WERI-Rb-1 (cell line): ENCODE results near the gene MAGI2.

ENCODE experiments used
- DNase-seq: peaks from one replicate; pipeline ENCODE4 v3.0.0-alpha.2; 2020
- H3K27ac ChIP-seq: fragments of 250-450 bp; sonication (Bioruptor Pico); 2 replicates; pipeline ENCODE4 v1.5.1; 2020; ENCODE audit warnings: mild to moderate bottlenecking, moderate library complexity
- H3K27me3 ChIP-seq: fragments of 250-450 bp; sonication (Bioruptor Pico); 2 replicates; pipeline ENCODE4 v1.5.1; 2021; ENCODE audit warnings: mild to moderate bottlenecking, low read depth, moderate library complexity; ENCODE audit not compliant: insufficient read depth, severe bottlenecking
- H3K36me3 ChIP-seq: fragments of 250-450 bp; sonication (Bioruptor Pico); 2 replicates; pipeline ENCODE4 v1.5.1; 2020; ENCODE audit warnings: mild to moderate bottlenecking, moderate library complexity
- H3K4me3 ChIP-seq: 2 replicates; pipeline ENCODE4 v1.5.1; 2011; ENCODE audit warnings: low read depth, mild to moderate bottlenecking, control low read depth, low read length
- H3K9me3 ChIP-seq: fragments of 250-450 bp; sonication (Bioruptor Pico); 2 replicates; pipeline ENCODE4 v1.5.1; 2021; ENCODE audit warnings: mild to moderate bottlenecking, moderate library complexity; ENCODE audit not compliant: severe bottlenecking
- TF ChIP-seq, protein P1 (sequence below): IDR thresholded peaks from 2 replicates; pipeline ENCODE4 v1.5.1; 2011; ENCODE audit warnings: low read depth, mild to moderate bottlenecking, control low read depth, inconsistent platforms, low read length

Gene MAGI2

GRCh38 chr7:79304711-79305110 is 148.8 kb downstream of the MAGI2 start:
- no peaks in the 10 kb centered on the region for H3K9me3 ChIP-seq
- no peak for DNase-seq
- no peak overlapping the region for H3K27ac ChIP-seq
- no peaks in the 10 kb centered on the region for H3K36me3 ChIP-seq
- no peaks in the 10 kb centered on the region for H3K27me3 ChIP-seq
- TF ChIP-seq, protein P1, sequence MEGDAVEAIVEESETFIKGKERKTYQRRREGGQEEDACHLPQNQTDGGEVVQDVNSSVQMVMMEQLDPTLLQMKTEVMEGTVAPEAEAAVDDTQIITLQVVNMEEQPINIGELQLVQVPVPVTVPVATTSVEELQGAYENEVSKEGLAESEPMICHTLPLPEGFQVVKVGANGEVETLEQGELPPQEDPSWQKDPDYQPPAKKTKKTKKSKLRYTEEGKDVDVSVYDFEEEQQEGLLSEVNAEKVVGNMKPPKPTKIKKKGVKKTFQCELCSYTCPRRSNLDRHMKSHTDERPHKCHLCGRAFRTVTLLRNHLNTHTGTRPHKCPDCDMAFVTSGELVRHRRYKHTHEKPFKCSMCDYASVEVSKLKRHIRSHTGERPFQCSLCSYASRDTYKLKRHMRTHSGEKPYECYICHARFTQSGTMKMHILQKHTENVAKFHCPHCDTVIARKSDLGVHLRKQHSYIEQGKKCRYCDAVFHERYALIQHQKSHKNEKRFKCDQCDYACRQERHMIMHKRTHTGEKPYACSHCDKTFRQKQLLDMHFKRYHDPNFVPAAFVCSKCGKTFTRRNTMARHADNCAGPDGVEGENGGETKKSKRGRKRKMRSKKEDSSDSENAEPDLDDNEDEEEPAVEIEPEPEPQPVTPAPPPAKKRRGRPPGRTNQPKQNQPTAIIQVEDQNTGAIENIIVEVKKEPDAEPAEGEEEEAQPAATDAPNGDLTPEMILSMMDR, result no peak
- H3K4me3 ChIP-seq, result no peak overlapping the region

GRCh38 chr7:79302293-79302692 is 151.2 kb downstream of the MAGI2 start:
- Histone ChIP-seq H3K4me3 (no peak overlapping the region), H3K9me3 (no peaks in the 10 kb centered on the region), H3K27me3 (no peaks in the 10 kb centered on the region), H3K27ac (no peak overlapping the region), H3K36me3 (no peaks in the 10 kb centered on the region)
- no peak for DNase-seq
- TF ChIP-seq, protein P1, result no peak

DNA sequence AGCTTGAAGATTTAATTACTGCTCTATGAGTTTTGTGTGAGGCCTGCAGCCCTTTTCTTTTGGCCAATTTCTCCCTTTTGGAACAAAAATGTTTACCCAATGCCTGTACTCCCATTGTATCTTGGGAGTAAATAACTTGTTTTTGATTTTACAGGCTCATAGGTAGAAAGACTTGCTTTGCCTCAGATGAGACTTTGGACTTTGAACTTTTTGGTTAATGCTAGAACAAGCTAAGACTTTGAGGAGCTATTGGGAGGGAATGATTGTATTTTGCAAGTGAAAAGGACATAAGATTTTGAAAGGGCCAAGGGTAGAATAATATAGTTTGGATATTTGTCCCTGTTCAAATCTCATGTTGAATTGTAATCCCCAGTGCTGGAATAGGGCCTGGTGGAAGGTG is 152.0 kb downstream of the MAGI2 start:
- Histone ChIP-seq H3K27ac (no peak overlapping the region), H3K27me3 (no peaks in the 10 kb centered on the region), H3K4me3 (no peak overlapping the region), H3K36me3 (no peaks in the 10 kb centered on the region), H3K9me3 (no peaks in the 10 kb centered on the region)
- TF ChIP-seq, protein P1, result no peak
- DNase-seq, result no peak

DNA sequence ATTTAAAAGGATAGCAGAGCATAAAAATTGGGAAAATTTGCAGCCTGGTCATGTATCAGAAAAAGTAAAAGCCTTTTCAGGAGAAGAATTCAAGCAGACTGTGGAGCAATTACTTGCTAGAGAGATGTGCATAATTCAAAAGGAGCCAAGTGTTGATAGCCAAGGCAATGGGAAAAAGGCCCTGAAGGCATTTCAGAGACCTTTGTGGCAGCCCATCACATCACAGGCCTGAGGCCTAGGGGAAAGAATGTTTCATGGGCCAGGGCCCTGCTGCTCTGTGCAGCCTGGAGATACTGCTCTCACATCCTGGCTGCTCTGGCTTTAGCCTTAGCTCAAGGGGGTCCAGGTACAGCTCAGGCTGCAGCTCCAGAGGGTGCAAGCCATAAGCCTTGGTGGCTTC is 152.9 kb downstream of the MAGI2 start:
- Histone ChIP-seq H3K27ac (no peak overlapping the region), H3K9me3 (no peaks in the 10 kb centered on the region), H3K4me3 (no peak overlapping the region), H3K36me3 (no peaks in the 10 kb centered on the region), H3K27me3 (no peaks in the 10 kb centered on the region)
- DNase-seq, result no peak
- TF ChIP-seq, protein P1, result no peak

- Histone ChIP-seq H3K9me3 (no peaks in the 10 kb centered on the region), H3K27ac (no peak overlapping the region), H3K36me3 (no peaks in the 10 kb centered on the region), H3K27me3 (no peaks in the 10 kb centered on the region), H3K4me3 (no peak overlapping the region)
- DNase-seq, result peak; percentile 22
- TF ChIP-seq, protein P1, result peak; percentile 53
Measured at GRCh38 chr7:79298145-79298760, 155.2 kb downstream of the MAGI2 start.
